Activated T-helper 1 cell treated with Interleukin-2 at 50 U/mL for 16 hours (primary cell): Measurements from ENCODE around the gene NRDE2.

Source experiments
- DNase-seq: peaks from one replicate; pipeline ENCODE4 v3.0.0-alpha.2; 2020; ENCODE audit warnings: low read depth

NRDE2 gene, protein sequence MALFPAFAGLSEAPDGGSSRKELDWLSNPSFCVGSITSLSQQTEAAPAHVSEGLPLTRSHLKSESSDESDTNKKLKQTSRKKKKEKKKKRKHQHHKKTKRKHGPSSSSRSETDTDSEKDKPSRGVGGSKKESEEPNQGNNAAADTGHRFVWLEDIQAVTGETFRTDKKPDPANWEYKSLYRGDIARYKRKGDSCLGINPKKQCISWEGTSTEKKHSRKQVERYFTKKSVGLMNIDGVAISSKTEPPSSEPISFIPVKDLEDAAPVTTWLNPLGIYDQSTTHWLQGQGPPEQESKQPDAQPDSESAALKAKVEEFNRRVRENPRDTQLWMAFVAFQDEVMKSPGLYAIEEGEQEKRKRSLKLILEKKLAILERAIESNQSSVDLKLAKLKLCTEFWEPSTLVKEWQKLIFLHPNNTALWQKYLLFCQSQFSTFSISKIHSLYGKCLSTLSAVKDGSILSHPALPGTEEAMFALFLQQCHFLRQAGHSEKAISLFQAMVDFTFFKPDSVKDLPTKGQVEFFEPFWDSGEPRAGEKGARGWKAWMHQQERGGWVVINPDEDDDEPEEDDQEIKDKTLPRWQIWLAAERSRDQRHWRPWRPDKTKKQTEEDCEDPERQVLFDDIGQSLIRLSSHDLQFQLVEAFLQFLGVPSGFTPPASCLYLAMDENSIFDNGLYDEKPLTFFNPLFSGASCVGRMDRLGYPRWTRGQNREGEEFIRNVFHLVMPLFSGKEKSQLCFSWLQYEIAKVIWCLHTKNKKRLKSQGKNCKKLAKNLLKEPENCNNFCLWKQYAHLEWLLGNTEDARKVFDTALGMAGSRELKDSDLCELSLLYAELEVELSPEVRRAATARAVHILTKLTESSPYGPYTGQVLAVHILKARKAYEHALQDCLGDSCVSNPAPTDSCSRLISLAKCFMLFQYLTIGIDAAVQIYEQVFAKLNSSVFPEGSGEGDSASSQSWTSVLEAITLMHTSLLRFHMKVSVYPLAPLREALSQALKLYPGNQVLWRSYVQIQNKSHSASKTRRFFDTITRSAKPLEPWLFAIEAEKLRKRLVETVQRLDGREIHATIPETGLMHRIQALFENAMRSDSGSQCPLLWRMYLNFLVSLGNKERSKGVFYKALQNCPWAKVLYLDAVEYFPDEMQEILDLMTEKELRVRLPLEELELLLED

DNA sequence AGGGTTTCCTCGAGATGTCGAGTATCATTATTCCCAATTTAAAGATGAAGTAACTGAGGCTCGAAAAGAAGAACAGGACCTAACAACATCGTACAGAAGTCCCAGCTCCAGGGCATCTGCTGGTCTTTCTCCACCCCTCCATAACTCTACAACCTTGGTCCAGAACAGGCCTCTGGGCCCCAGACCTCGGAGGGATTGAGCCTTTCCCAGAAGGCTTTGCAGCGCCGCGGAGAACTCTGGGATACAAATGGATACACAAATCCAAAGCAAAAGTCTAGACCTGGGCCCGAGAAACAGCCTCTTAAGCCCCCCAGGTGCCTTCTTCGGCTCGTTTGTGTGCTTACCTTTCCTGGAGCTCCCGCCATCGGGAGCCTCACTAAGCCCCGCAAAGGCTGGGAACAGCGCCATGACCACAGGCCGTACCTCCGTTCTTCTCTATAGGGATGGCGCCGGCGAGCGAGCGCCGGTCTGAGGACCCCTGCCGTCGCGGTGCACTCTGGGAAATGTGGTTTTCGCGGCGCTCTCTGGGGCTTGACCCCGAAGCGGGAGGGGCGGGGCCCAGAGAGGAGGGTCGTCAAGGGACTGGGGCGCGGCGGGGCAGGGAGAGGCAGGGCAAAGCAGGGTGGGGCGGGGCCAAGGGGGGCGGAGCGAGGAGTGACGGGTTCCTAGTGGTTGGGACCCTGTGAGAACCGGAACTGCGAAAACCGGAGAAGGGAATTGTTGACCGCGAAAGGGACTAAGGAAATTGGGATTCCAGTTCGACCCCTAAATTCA, at the start of gene NRDE2:
Gene NRDE2, minus strand, starts transcription at position 445 of the 774 bp plus-strand sequence. Its CDS starts 37 bp downstream, at position 408.
- peak; percentile 90 for DNase-seq

DNA sequence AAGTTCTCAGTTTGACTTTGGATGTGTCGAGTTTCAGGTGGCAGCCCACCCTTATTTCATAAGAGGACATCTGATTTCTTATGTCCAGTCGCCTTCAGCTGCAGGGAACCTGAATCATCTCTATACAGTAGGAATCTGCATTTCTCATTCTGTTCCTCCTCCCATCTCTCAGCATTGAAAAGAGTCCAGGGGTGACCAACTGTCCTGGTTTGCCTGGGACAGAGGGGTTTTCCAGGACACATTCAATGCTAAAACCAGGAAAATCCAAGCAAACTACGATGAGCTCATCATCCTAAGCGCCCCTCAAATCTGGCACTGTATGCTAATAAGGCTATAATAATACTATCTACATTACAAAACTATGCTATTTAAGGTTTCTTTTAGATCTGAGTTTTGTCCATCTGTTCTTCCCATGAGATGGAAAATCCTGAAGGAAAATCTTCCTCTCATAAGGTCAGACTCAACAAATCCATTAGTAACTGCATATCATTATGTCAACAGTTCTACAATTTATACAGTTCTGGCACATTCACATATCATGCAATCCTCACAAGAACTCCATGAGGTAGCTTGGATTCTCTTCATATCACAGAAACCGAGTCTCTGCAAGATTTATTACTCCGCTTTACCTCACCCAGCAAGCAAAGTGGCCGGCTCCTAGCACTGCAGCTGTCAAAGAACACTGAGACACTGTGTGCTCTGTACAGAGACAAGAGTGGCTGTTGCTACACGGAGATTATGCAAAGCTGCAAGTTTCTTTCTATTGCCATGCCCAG, 49.5 kb upstream of the NRDE2 start:
- DNase-seq: no peak

DNA sequence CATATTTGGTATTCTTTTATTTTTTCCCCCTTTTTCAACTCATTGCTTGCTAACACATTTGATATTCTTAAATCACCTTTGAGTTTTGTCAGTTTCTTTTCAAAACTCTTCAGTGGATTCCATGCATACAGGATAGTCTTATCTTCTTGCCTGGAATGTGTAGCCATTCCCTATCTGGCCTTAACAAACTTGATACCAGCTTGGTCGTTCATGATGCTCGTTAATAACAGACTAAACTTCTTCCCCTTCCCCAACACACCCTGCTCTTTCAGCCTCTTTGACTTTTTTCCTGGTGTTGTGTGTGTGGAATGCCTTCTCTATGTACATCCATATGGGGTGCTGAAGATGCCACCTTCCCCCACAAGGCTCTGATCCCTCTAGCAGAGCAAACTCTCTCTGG, 47.4 kb upstream of the NRDE2 start:
- DNase-seq: no peak

DNA sequence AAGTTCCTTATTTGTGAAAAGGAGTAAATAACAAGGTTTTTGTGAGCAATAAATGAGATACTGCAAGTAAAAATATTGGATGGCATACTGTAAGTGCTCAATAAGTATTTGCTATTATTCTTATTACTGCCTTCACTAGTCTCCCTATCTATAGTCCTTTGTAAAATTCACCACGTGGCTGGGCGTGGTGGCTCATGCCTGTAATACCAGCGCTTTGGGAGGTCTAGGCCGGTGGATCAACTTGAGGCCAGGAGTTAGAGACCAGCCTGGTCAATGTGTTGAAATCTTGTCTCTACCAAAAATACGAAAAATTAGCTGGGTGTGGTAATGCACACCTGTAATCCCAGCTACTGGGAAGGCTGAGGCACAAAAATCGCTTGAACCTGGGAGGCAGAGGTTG, 46.5 kb upstream of the NRDE2 start:
- no peak for DNase-seq

DNA sequence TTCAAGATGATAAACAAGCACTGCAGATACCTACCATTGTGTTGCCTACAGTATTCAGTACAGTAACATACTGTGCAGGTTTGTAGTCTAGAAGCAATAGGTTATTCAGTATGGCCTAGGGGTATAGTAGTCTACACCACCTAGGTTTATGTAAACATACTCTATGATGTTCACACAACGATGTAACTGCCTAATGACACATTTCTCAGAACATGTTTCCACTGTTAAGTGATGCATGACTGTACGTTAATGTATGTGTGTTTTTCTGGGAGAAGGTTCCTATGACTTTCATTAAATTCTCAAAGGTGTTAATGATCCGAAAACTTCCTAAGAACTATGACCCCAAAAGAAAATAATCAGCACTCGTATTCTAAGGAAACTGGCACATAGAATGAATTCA, 44.2 kb upstream of the NRDE2 start:
- no peak for DNase-seq

DNA sequence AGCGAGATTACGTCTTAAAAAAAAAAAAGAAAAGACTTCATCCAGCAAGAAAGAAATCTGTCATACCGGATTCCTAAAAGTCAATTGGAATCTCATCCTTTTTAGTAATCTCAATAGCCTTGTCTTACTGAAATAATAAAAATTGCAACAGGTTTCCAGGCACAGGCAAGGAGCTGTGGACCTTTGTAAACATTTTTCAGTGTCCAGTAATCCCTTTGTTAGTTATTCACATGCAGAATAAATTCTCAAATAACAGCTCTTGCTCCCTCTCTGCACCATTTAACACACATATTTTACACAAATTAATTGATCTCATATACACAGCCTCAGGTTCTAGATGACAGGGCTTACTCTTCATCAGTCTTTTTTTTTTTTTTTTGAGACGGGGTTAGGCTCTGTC, 43.1 kb upstream of the NRDE2 start:
- no peak for DNase-seq

DNA sequence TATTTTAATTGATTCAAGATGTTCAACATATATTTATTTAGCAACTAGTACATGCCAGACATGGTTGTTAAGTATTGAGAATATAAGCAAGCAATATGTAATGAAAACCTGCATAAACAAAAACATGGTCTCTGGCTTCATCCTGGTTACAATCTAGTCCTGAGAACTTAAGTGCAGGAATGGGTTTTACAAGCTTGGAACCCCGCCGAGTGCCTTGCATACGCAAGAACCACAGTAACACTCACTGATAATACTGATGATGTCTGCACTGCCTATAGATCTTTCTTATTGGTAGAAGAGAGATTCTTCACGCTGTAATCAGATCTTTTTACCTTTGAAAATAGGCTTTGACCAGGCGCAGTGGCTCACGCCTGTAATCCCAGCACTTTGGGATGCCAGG, 42.1 kb upstream of the NRDE2 start:
- DNase-seq: no peak

DNA sequence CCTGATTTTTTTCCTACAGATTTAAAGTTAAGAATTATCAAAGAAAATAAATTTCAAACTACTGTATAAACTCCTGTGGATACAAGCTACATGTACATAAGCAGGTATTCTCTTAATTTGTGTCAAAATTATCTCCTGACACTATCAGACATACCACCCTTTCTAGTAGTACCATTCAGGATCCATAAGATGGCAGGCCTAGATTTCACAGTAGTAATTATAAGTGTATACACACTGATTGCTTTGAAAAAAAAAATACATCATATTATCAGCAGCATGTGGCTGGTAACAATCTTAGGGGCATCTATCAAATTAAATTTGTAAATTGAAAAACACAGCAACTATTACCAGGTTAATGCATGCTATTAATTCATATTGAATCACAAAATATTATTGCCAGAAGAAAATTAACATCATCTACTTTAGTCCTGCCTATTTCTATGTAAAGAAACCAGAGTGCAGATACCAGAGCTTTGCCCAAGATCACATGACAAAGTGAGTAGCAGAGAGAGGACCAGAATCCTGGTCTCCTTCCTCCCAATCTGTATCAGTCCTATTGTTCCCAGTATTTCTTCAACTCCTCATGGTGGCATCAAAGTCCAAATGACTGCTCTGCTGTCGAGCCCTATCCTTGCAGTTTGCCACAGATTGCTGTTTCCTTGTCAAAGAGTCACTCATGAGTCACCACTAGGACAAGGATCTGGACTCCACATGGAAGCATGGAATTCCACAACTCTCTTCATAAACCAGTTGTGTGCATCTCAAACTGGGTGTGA, 37.4 kb upstream of the NRDE2 start:
- no peak for DNase-seq

DNA sequence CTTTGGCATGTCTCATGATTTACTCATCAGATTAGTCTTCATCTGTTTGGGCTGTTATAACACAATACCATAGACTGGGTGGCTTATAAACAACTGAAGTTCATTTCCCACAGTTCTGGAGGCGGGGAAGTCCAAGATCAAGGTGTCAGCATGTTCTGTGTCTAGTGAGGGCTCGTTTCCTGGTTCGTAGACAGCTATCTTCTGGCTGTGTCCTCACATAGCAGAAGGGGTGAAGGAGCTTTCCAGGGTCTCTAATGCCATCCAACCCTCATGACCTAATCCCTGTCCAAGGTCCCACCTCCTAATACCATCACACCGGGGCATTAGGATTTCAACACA, 30.8 kb upstream of the NRDE2 start:
- no peak for DNase-seq

DNA sequence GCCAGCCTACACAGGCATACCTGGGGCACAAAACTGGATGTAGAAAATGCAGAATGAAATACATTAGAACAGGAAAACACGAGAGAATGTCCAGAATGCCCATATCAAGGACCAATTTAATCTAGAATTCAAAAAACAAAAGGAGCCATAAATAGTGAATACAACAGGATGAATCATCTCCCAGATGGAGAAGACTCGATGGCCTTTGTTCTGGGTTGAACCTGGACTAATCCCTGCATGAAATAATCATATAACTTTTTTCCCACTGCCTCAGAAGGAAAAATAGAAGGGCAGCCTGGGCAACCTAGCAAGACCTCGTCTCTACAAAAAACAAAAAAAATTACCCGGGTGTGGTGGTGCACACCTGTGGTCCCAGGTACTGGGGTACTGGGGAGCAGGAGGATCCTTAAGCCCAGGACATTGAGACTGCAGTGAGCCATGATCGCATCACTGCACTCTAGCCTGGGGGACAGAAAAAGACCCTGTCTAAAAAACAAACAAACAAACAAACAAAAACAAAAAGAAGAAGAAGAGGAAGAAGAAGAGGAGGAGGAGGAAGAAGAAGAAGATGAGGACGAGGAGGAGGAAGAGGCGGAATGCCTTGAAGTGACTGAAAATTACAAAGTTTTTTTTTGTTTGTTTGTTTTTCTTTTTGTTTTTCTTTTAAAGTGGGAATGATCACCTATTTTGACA, 30.3 kb upstream of the NRDE2 start:
- no peak for DNase-seq

DNA sequence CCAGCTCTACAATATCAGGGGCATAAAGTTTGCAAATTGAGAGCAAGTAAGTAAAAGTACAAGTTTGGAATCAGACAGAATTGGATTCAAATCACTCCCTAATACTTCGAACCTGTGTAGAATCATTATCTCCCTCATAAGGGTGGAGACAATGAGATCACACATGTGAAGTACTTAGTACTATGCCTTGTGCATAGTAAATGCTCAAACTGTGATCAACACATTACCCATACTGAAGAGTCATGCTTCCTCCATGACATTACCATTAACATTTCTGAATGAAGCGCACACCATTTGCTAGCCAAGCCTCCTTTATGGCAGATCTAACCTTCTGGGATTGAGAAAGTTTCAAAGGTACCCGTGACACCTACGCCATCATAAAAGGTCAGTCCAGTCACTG, 26.6 kb upstream of the NRDE2 start:
- no peak for DNase-seq

DNA sequence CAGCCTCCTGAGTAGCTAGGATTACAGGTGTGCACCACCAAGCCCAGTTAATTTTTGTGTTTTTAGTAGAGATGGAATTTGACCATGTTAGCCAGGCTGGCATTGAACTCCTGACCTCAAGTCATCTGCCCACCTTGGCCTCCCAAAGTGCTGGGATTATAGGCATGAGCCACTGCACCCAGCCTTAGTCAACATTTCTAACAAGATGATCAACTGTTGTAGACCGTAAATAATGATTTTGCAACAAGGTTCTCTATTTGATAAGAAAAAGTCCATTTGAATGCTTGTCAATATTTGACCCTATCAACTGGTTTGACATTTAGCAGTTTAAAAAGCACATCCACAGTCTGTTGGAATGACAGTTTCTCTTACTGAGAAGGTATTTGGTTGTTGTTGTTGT, 25.2 kb upstream of the NRDE2 start:
- no peak for DNase-seq

DNA sequence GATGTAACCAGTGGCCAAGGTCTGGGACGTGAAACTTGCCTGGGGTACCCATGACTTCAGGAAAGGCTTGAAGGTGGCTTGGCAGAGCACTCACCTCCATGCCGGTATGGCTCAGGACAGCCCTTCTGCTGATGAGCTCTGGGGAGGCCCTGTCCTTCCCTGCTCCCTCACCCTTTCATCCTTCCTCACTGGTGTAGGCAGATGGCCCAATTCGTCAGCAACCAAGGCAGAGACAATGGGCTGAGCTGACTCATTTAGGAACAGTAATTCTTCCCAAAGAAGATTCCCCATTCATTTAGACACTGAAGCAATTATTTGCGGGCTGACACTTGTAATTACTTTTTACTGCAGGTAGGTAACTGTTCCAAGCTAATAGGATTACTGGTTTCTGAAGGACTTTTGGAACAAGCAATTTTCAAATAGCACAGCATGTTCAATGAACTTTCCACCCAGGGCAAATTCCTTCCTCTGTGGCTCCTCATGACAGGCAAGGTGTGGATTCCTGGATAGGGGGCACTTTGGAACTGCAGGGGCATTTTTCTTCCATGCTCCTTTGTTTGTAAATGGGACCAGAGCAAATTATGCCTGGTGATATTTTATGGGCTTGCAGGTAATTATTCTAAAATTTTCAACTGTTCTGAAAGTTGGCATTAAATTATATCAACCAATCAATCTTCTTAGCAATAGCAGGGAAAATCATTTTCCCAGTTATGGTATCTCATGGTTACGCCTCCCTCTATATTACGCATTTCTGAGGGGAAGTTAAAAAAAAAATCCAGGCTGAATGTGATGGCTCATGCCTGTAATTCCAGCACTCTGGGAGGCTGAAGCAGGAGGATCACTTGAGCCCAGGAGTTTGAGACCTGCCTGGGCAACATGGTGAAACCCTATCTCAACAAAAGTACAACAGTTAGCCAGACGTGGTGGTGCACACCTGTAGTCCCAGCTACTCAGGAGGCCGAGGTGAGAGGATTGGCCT, 24.1 kb upstream of the NRDE2 start:
- DNase-seq: no peak

DNA sequence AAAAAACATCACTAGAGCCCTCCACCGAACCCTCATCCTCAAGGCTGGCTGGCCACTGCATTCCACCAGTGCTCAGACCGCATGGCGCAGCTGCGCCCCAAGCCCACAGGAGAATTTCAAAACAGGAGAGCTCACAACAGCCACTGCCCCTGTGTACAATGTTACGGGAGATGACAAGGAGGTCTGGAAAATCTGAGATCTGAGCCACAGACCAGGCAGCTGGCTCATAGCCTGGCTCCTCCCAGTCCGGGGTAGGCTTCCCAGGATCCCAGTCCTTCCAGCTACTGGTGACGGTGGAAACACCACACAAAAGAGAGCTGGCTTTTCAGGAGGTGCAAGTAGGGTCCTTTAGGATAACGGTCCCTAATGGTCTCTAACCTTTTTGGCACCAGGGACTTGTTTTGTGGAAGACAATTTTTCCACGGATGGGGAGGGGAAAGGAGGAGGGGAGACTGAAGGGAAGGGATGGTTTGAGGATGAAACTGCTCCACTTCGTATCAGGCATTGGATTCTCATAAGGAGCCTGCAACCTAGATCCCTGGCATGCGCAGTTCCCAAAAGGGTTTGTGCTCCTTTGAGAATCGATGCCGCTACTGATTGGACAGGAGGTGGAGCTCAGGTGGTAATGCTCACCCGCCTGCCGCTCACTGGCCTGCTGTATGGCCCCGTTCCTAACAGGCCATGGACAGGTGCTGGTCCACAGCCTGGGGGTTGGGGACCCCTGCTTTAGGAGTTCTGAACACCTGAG, 23.0 kb upstream of the NRDE2 start:
- DNase-seq: no peak

DNA sequence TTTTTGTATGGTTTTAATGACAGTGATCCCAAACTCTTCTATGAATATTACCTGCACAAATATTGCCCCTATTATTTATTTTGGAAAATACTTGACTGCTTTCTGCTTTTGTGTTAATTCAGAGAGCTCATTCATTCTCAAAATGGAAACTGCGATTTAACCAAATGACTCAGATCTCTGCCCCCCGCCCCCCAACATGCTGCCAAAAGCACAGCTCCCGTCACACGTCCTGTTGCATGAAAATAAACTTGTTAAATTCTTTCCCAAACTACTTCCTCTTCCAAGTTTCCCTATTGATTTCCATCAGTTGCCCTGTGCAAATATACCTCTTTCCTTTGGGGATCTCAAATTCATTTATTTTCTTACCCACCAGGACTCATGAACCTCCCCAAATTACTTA, 18.0 kb upstream of the NRDE2 start:
- DNase-seq: no peak

DNA sequence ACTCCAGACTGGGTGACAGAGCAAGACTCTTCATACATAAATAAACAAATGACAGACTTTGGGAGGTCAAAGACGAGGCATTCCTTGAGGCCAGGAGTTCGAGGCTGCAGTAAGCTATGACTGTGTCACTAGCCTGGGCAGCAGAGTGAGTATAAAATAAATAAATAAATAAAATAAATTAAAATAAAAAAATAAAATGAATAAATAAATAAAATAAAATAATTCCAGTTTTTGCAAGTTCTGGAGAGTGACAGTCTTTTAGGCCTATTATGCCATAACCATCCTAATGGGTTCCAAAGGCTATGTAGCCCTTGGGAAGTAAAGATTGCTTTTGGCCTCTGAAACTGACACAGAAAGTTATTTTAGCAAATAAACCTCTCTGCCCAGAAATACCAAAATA, 16.5 kb upstream of the NRDE2 start:
- no peak for DNase-seq

DNA sequence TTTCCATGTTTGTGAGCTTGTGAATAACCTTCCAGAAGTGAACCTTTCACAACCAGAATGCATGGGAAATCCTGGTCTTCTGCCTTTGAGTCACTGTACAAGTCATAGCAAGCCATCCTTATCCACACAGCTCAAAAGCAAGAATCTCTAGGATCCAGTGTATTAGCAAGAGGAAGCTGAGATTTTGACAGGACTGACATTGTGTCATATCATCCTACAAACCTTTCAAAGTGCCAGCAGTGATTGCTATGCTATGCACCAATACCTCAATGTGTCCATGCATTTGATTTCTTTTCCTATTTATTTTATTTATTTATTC, 13.5 kb upstream of the NRDE2 start:
- no peak for DNase-seq
